Endothelial cell of hepatic sinusoid (primary cell): Measurements from ENCODE around the gene ZNF710.

Source experiments
- in situ Hi-C: cut with HindIII; loops from 2 replicates; pipeline ENCODE4 v1.10.0; 2017; ENCODE audit warnings: low sequenced_read_pairs

ZNF710 gene

GRCh38 chr15:90036806-90037510, 35.8 kb downstream of the ZNF710 start:
- in situ Hi-C loops, result no loop called here

- in situ Hi-C loops, result no loop called here
Observed at GRCh38 chr15:90037511-90037860, 36.4 kb downstream of the ZNF710 start.

- in situ Hi-C loops, result no loop called here
Observed at GRCh38 chr15:90037961-90038631, 37.0 kb downstream of the ZNF710 start.

GRCh38 chr15:90038632-90039095, 37.5 kb downstream of the ZNF710 start:
- in situ Hi-C loops, result no loop called here

- in situ Hi-C loops, result no loop called here
Observed at GRCh38 chr15:90039996-90040395, 38.9 kb downstream of the ZNF710 start.

GRCh38 chr15:90040618-90041017, 39.5 kb downstream of the ZNF710 start:
- in situ Hi-C loops, result no loop called here

- in situ Hi-C loops, result no loop called here
Observed at GRCh38 chr15:90042356-90042755, 41.2 kb downstream of the ZNF710 start.

GRCh38 chr15:90042766-90043529, 41.8 kb downstream of the ZNF710 start:
- in situ Hi-C loops, result no loop called here

GRCh38 chr15:90043530-90044010, 42.4 kb downstream of the ZNF710 start:
- in situ Hi-C loops, result no loop called here

GRCh38 chr15:90044191-90044590, 43.1 kb downstream of the ZNF710 start:
- in situ Hi-C loops, result no loop called here

GRCh38 chr15:90044916-90045371, 43.8 kb downstream of the ZNF710 start:
- in situ Hi-C loops, result no loop called here

- in situ Hi-C loops, result no loop called here
Observed at GRCh38 chr15:90046289-90046688, 45.2 kb downstream of the ZNF710 start.

- in situ Hi-C loops, result no loop called here
Observed at GRCh38 chr15:90046911-90047392, 45.8 kb downstream of the ZNF710 start.

- in situ Hi-C loops, result no loop called here
Observed at GRCh38 chr15:90047956-90048575, 46.9 kb downstream of the ZNF710 start.

- in situ Hi-C loops, result no loop called here
Observed at GRCh38 chr15:90049030-90049429, 47.9 kb downstream of the ZNF710 start.

- in situ Hi-C loops, result no loop called here
Observed at GRCh38 chr15:90049666-90050604, 48.8 kb downstream of the ZNF710 start.

- in situ Hi-C loops, result no loop called here
Observed at GRCh38 chr15:90051874-90052273, 50.8 kb downstream of the ZNF710 start.

GRCh38 chr15:90053685-90054466, 52.8 kb downstream of the ZNF710 start:
- in situ Hi-C loops, result no loop called here

- in situ Hi-C loops, result no loop called here
Observed at GRCh38 chr15:90054618-90055097, 53.5 kb downstream of the ZNF710 start.
